GM21360 (cell line): ENCODE data around the gene GYG2.
"Not testable (repeated sequence)": the region's sequence is repeated elsewhere in the genome, so short reads cannot be mapped to it uniquely, and the experiment has no call there.

ENCODE experiments used
- ATAC-seq: cut with Tn5 transposase; IDR thresholded peaks from one replicate; pipeline ENCODE4 v1.9.1; 2021; ENCODE audit warnings: mild to moderate bottlenecking, moderate library complexity; ENCODE audit not compliant: unreplicated experiment

The GYG2 gene

DNA sequence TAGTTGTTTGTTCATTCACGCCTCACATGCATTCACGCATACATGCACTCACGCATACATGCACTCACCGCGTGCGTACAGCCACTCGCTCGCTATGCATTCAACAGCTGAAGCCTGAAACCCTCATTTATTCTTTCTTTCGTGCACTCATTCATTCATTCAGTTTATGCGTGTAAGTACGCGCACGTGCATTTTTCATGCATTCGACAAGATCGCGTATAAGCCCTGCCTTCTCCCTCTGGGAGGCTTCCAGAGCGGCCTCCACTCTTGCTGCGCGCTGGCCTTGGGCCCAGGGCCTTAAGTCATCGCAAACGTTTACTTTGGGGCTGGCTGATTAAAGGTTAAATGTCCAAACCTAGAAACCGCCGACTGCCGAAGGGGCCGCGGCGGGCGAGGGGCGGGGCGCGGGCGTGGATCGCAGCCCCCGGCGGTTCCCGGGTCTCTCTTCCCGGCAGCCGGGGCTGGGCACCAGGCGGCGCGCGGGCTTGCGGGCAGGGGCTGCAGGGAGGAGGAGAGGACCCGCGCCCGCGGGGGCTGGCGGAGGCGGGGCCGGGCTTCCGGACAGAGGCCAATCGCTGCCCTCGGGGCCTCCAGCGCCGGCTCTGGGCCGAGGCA, at the start of gene GYG2:
Gene GYG2, plus strand, starts transcription at position 587 of the 615 bp plus-strand sequence. CDS start 1,259 bp downstream, outside the sequence.
- ATAC-seq, result no peak

DNA sequence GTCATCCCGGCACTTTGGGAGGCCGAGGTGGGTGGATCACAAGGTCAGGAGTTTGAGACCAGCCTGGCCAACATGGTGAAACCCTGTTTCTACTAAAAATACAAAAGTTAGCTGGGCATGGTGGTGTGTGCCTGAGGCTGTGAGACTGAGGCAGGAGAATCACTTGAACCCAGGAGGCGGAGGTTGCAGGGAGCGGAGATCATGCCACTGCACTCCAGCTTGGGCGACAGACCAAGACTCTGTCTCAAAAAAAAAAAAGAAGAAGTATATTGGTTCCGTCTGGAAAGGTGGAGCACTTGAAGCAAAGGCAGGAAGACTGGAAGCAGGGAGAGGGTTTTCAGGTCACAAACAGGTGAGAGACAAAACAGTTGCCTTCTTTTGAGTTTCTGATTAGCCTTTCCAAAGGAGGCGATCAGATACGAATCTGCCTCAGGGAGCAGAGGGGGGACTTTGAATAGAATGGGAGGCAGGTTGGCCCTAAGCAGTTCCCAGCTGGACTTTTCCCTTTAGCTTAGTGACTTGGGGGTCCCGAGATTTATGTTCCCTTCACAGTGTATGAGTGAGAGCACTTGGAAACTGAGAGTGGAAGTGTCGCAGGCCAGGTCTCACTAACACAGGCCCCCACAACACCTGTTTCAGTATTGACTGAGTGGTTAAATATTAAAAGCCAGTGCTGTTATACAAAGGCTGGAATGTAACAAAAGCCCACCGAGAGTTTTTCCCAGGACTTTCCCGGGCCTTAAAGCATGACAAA, 48.1 kb upstream of the GYG2 start:
- ATAC-seq, result not testable (repeated sequence)

DNA sequence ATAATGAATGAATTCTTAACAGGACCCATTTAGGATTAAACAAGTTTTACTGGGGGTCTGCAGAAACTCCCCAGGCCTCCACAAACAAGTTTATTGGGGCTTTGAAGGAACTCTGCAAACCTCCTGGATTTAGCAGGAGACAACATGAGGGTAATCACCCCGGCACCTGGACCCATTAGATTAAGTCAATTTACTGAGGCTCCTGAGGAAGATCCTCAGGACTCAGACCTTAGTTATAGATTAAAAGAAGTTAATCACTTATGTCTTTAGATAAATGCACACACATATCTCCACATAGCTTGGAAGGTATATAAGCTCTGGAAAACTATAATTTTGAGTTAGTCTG, 47.5 kb upstream of the GYG2 start:
- no peak for ATAC-seq

DNA sequence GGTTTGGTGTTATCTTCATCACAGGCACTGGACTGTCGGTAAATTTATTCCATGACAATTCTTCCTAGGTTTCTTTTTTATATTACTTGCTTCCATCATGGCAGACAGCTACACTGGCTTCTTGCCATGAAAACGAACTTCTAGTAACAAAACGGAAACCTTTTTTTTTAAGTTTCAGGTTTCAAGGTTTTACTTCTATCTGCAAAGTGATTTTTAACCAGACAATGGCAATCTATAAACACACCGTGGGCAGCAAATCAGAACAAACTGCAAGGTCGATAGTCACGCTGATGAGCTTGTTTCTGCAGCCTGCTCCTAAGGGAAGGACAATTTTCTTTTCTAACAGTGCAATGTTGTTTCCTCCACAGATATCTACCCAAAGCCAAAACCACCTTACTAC, 47.0 kb upstream of the GYG2 start:
- ATAC-seq, result no peak

DNA sequence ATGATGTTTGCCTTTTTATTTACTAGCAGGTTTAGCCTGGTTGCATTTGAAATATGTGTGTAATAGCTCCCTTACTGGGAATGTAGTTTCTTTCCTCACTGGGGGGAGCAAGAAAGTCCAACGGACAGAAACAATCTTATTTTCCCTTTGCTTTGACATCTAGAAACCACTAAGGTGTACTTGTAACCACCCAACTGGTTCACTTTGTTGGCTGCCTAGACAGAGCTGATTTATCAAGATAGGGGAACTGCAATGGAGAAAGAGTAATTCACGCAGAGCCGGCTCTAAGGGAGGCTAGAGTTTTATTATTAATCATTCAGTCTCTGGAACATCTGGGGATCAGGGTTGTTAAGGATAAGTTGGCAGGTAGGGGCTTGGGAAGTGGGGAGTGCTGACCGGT, 46.6 kb upstream of the GYG2 start:
- no peak for ATAC-seq

DNA sequence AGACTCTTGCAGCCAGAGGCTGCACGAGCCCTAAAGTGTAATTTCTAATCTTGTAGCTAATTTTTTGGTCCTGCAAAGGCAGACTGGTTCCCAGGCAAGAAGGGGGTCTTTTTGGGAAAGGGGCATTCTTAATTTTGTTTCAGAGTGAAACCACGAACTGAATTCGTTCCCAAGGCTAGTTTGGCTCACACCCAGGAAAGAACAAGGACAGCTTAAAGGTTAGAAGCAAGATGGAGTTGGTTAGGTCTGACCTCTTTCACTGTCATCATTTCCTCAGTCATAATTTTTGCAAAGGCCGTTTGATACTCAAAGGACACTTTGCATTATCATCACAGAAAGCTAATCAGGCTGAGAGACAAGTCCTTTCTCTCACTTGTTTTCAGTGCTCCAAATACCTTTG, 46.0 kb upstream of the GYG2 start:
- ATAC-seq, result no peak

DNA sequence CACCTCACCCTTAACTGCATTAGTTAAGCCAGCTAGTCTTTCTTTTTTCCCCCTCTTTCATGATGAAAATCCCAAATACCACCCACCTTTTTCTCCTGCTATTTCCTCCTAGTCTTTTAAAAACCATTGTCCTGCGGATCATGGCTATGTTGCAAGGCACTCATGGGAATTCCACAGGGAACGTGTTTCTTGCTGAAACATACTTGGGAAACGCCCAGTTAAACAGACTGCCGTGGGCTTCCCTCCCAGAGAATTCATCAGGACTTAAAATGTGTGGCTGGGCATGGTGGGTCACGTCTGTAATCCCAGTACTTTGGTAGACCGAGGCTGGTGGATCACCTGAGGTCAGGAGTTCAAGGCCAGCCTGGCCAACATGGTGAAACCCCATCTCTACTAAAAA, 44.7 kb upstream of the GYG2 start:
- no peak for ATAC-seq

DNA sequence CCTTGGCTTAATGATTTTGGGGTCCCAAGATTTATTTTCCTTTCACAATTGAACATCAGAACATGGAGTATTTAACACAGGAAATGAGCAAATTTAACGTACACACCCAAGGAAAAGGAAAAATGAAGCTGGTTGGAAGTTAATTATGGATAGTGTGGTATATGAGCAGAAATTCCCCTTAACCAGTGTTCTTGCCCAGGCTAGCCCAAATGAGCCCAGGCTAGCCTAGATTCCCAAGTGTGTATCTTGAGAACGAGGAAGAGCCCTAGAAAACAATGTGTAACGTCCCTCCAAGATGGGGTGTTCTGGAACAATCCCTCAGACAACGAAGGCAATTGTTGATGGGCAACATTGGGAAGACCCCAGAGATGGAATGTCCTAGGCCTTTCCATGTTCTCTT, 43.2 kb upstream of the GYG2 start:
- ATAC-seq, result no peak

DNA sequence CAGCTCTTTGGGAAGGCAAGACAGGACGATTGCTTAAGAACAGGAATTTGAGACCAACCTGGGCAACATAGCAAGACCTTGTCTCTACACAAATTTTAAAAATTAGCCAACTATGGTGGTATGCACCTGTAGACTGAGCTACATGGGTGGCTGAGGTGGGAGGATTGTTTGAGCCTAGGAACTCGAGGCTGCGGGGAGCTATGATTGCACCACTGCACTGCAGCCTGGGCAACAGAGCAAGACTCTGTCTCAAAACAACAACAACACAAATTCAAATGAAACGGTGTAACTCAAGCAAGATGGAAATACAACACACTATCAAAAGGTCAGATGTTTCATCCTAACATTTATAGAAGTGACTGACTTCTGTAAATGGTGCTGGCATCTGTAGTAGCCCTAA, 39.8 kb upstream of the GYG2 start:
- no peak for ATAC-seq

DNA sequence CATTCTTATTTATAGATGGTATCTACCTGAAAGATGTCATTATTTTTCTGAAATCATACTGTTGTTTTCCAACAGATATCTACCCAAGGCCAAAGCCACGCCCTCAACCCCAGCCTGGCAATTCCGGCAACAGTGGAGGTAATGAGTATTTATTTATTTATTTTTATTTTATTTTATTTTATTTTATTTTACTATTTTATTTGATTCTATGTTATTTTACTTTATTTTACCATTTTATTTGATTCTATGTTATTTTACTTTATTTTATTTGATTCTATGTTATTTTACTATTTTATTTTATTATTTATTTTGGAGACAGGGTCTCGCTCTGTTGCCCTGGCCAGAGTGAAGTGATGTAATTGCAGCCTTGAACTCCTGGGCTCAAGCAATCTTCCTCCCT, 39.2 kb upstream of the GYG2 start:
- ATAC-seq, result no peak

DNA sequence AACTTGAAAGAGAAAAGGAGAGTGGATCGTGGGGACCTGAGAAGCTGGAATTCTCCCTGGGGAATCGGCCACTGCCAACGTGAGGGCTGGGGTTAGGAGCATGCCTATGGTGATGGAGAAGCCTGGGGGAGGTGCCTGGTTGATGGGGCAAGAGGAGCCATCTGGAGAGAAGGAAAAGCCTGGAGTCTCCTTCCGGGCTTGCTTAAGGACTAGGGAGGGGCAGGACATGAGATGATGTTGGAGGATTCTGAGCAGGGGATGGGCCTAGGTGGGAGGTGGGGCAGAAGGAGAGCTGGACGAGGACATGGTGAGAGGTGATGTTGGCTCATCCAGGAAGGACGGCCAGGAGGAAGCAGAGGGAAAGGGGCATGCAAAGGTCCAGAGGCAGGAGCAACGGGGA, 35.0 kb upstream of the GYG2 start:
- no peak for ATAC-seq

DNA sequence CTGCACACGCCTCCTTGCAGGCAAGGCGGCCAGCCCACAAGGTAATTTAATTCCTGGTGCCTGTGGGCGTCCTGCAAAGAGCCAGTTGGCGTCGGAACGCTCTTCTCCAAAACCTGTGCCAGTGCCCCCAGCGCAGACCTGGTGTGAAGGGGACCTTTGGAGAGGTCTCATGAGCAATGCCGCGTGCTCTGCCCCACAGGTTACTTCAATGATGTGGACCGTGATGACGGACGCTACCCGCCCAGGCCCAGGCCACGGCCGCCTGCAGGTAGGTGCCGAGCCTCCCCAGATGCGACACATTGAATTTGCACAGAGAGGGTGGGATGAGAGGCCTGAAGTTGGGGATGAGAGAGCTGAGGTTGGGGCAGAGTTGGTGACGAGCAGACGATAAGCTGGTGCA, 34.4 kb upstream of the GYG2 start:
- ATAC-seq, result no peak

DNA sequence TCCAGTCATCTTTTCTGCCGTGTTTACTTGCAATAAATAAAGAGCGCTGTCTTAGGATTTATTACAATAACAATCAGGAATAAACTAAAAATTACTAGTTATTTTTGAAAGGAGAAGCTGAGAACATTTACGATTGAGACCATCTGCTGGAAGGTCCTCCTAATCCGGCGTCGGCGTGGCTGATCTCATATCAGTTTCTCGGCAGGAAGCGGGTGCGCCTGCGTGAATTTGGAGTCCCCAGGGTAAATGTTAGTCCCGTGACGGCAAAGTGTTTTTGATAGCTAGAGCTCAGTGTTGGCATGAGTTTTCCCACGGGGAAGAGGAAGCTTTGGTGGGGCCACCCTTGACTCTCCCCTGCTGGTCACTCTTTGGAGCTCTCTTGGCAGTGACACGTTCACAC, 31.9 kb upstream of the GYG2 start:
- ATAC-seq, result not testable (repeated sequence)

DNA sequence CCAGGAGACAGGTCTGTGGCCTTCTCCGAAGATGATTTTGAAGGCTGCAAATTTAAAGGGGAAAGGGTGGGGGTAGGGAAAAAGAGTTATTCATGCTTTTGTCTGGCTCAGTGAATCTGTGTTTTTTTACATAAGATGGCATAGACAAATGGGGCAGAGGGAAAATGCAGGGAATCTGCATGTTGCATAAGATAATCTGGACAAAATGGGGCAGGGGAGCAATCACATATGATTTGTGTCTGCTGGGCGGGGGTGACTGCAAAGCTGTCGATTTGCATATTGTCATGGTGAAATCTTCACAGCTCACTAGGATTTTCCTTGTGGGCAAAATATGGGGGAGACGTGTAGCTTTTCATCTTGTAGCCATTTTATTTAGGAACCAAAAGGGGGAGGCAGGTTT, 29.4 kb upstream of the GYG2 start:
- ATAC-seq, result no peak

DNA sequence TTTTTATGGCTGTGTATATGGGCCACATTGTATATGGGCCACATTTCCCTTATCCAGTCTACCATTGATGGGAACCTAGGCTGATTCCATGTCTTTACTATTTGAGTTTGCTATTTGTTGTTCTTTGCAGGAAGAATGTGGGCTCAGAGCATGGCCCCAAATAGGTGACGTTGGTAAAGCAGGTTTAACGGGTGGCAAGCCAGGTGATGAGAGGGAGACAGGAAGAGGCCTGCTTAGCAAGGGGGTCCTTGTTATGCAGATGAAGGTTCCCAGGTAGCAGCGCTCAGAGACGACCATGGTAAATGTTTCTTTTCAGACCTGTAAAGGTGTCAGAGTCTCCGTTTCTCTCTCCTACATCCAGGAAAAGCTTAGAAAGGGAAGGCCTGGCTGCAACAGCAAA, 28.8 kb upstream of the GYG2 start:
- ATAC-seq, result not testable (repeated sequence)

DNA sequence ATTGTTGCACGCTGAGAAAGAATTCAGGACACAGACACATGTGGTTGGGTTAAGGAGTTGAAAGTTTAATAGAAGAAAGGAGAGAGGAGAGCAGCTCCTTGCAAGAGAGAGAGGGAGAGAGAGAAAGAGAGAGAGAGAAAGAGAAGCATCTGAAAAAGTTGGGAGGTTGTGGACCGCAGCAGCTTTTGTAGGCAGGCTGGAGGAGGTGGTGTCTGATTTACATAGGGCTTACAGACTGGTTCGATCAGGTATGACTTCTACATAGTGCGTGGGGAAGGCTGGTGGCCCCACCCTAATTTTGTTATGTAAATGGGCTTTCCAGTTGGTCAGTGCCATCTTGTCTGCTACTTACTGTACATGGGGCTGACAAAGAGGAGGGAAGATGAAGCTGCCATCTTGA, 27.5 kb upstream of the GYG2 start:
- no peak for ATAC-seq

DNA sequence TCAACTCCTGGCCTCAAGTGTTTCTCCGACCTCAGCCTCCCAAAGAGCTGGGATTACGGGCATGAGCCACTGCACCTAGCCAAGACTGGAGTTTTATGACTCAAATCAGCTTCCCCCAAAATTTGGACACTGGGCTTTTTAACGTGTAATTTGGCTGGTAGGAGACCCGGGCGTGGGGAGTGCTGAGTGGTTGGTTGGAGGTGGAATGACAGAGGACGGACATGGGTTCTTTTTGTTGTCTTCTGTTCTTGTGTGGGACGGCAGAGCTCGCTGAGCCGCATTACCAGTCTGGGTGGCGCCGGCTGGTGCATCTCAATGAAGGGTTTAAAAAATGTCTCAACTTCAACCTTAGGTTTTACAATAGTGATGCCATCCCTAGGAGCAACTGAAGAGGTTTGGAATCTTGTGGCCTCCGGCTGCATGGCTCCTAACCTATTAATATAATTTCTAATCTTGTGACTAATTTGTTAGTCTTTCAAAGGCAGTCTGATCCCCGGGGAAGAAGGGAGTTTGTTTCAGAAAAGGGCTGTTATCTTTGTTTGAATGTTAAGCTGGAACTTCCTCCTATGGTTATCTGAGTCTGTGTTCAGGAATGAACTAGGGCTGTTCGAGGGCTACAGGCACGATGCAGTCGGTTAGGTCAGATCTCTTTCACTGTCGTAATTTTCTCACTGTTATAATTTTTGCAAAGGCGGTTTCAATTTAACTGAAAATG, 26.2 kb upstream of the GYG2 start:
- ATAC-seq, result not testable (repeated sequence)

DNA sequence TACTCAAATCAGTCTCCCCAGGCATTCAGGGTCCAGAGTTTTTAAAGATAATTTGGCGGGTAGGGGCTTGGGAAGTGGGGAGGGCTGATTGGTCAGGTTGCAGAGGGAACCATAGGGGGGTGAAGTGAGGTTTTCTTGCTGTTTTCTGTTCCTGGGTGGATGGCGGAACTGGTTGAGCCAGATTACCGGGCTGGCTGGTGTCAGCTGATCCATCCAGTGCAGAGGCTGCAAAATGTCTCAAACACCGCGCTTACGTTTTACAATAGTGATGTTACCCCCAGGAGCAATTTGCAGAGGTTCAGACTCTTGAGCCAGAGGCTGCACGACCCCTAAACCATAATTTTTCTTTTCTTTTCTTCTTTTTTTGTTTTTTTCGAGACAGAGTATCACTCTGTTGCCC, 25.2 kb upstream of the GYG2 start:
- ATAC-seq, result not testable (repeated sequence)

DNA sequence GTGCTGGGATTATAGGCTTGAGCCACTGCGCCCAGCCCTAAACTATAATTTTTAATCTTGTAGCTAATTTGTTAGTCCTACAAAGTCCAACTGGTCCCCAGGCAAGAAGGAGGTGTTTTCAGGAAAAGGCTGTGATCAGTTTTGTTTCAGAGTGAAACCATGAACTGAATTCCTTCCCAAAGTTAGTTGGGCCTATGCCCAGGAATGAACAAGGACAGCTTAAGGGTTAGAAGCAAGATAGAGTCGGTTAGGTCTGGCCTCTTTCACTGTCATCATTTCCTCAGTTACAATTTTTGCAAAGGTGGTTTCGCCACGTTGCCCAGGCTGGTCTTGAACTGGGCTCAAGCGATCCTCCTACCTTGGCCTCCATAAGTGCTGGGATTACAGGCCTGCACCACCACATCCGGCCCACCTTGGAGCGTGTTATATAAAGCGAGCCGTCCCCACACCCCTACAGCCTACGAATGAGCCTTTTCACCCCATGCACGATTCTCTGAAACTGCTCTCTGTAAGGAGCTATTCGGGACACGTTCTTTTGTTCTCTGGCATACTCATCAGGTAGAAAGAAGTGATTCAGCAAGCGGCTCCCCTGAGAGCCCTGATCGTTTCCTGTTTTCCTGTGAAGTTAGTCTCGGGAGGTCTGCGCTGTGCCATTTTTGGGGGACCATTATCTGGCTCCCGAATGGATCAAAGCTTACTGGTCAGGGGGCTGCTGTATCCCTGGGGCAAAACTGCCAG, 24.5 kb upstream of the GYG2 start:
- ATAC-seq, result not testable (repeated sequence)

DNA sequence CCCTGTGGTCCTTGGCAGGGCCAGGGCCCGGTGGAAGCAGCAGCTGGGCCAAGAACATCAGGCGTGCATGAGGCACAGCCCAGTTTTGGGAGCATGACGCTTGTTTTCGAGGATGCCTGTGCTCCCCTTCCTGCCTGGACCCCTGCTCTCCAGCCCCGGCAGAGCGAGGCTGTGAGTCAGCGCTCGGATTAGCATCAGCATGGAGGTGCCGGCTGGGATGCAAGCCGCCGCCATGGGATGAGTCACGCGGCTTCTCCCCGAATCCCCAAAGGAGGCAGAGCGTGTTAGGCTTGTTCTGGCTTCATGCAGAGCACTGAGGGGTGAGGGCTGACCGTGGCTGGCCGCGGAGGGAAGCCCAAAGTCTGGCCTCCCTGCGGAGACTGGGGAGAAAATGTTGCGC, 23.9 kb upstream of the GYG2 start:
- not testable (repeated sequence) for ATAC-seq

DNA sequence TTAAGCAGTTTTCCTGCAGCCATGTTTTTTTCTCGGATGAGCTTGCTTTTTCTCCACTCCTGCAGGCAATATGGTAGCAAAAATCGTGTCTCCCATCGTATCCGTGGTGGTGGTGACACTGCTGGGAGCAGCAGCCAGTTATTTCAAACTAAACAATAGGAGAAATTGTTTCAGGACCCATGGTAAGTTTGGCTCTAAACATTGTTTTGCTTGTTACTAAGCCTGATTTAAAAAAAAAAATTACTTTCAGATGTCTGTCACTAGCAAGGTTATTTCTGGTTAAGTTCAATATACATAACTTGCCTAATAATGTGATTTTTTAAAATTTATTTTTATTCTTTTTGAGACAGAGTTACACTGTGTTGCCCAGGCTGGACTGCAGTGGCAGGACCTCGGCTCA, 17.5 kb upstream of the GYG2 start:
- no peak for ATAC-seq
